Thyroid gland (tissue), 4 donors: ENCODE measurements around the gene B4GALT6. TPM values are rescaled to one million over a fixed set of nuclear protein-coding genes. Genes with fewer than 3 reads are reported as not detected.

Experiments
- DNase-seq, 2 donors: peaks; one replicate each; pipeline ENCODE4 v3.0.0-alpha.2; 2019
- H3K27ac ChIP-seq, 3 donors: fragments of 200-600 bp; sonication (generic); 1 replicate in 2 of 3; 2 replicates in 1 of 3; pipeline ENCODE4 v1.5.1; 2016 to 2019; ENCODE audit warnings: mild to moderate bottlenecking in 1 of 3, moderate library complexity in 1 of 3
- H3K27me3 ChIP-seq: fragments of 200-600 bp; sonication (generic); one replicate; pipeline ENCODE4 v1.5.1; 2019
- H3K36me3 ChIP-seq, 2 donors: fragments of 200-600 bp; sonication (generic); one replicate each; pipeline ENCODE4 v1.5.1; 2016 to 2019
- H3K4me1 ChIP-seq, 2 donors: fragments of 200-600 bp; sonication (generic); one replicate each; pipeline ENCODE4 v1.5.1; 2017 to 2019
- H3K4me3 ChIP-seq, 3 donors: fragments of 200-600 bp; sonication (generic); replicated peaks in 1 of 3; 1 replicate in 2 of 3; 2 replicates in 1 of 3; pipeline ENCODE4 v1.5.1; 2016; ENCODE audit warnings: mild to moderate bottlenecking in 1 of 3
- H3K9me3 ChIP-seq: fragments of 200-600 bp; sonication (generic); one replicate; pipeline ENCODE4 v1.5.1; 2017
- POLR2A ChIP-seq, 2 donors: fragments of 450-650 bp; IDR thresholded peaks; one replicate each; pipeline ENCODE4 v1.6.1; 2017; ENCODE audit warnings: antibody characterized with exemption in 2 of 2, mild to moderate bottlenecking in 2 of 2, moderate library complexity in 1 of 2
- WGBS, 2 donors: methylation state at CpG; one replicate each; pipeline ENCODE4 v1.1.5; 2017; 5-methylcytosine and 5-hydroxymethylcytosine counted together
- intact Hi-C: fragments of 100-400 bp; cut with DNase I; formaldehyde crosslinking; loops from one replicate; pipeline ENCODE4 v1.15.1; 2023
- total RNA-seq, 4 donors: library from RNA; depleted of rRNA; stranded (reverse); fragments of >200 nt; gene quantifications; one replicate each; pipeline ENCODE4 v1.2.3, GENCODE V29; 2016
- TF ChIP-seq, protein P1 (sequence below), 6 experiments: fragments of 200-600 bp in 3 of 6; fragments of 450-650 bp in 3 of 6; sonication (generic) in 3 of 6; IDR thresholded peaks; one replicate each; pipeline ENCODE4 v1.5.1; 2016 to 2019; ENCODE audit warnings: antibody characterized with exemption in 6 of 6, mild to moderate bottlenecking in 2 of 6, inconsistent platforms in 1 of 6, moderate library complexity in 1 of 6

B4GALT6 gene
- total RNA-seq, 4 donors from 2014 or later: 1.3 to 2.6 (median 2.5) TPM

GRCh38 chr18:31688606-31689005, 4.2 kb upstream of the B4GALT6 start:
- H3K4me3 ChIP-seq: no peak overlapping the region
- intact Hi-C loops: no loop called here
- H3K9me3 ChIP-seq: no peaks in the 10 kb centered on the region
- H3K27me3 ChIP-seq: no peaks in the 10 kb centered on the region
- WGBS, 2 donors: 39 to 72% methylated on average over 2 of the region's 2 CpGs
- no peak overlapping the region for H3K27ac ChIP-seq
- H3K36me3 ChIP-seq: no peaks in the 10 kb centered on the region
- DNase-seq: no peak
- no peak for TF ChIP-seq POLR2A (IDR thresholded peaks at IDR 0.05)
- TF ChIP-seq, protein P1, sequence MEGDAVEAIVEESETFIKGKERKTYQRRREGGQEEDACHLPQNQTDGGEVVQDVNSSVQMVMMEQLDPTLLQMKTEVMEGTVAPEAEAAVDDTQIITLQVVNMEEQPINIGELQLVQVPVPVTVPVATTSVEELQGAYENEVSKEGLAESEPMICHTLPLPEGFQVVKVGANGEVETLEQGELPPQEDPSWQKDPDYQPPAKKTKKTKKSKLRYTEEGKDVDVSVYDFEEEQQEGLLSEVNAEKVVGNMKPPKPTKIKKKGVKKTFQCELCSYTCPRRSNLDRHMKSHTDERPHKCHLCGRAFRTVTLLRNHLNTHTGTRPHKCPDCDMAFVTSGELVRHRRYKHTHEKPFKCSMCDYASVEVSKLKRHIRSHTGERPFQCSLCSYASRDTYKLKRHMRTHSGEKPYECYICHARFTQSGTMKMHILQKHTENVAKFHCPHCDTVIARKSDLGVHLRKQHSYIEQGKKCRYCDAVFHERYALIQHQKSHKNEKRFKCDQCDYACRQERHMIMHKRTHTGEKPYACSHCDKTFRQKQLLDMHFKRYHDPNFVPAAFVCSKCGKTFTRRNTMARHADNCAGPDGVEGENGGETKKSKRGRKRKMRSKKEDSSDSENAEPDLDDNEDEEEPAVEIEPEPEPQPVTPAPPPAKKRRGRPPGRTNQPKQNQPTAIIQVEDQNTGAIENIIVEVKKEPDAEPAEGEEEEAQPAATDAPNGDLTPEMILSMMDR (IDR thresholded peaks at IDR 0.05): no peak
- peaks cover 4 to 11% of the 10 kb centered on the region in 2 donors for H3K4me1 ChIP-seq

DNA sequence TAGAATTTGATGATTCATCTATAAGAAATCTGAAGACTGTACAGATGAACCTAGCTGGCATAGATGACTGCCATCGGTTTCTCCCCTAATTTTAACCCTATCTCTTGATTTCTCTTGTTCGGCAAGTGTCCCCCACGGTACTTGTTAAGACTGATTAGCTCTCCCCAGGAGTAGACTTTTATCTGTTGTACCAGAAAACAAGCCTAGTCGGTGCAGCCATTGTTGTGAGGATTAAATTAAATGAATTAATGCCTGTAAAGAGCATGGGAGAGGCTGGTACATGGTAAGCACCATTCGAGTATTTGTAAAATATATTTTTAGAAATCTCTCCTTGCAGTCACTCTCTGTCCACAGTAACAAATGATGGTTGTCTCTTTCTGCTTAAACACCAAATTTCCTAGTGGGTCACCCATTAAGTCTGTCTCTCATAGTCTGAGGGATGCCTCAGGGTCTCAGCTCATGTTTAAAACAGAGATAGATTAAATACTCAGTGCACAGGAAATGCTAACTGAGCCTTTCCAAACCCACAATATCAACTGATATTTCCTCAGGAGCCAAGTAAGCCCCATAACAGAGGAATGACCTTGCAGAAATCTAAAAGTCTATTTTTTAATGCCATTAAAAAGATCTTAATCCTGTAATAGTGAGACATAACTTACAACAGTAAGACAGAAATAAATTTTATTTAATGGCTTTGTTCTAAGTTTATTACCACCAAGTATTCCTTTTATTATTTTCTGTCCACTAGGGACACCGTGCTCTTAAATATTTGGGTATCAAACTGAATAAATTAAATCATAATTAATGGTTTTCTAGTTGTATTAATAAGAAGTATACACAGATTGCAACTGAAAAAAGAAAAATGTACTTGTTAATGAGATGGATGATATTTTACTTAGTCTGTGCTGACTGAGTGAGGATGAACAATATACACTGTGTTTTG, 2.9 kb upstream of the B4GALT6 start:
- Histone ChIP-seq H3K36me3 (no peaks in the 10 kb centered on the region), H3K4me1 (peaks cover 4 to 11% of the 10 kb centered on the region in 2 donors), H3K4me3 (no peak overlapping the region), H3K27ac (no peak overlapping the region), H3K9me3 (no peaks in the 10 kb centered on the region), H3K27me3 (no peaks in the 10 kb centered on the region)
- TF ChIP-seq, protein P1 (IDR thresholded peaks at IDR 0.05): peak in 1 of 6 experiments; percentile 5
- TF ChIP-seq POLR2A (IDR thresholded peaks at IDR 0.05): no peak
- 69 to 80% methylated on average over 6 of the region's 6 CpGs for WGBS, 2 donors
- intact Hi-C loops: no loop called here
- DNase-seq: no peak

DNA sequence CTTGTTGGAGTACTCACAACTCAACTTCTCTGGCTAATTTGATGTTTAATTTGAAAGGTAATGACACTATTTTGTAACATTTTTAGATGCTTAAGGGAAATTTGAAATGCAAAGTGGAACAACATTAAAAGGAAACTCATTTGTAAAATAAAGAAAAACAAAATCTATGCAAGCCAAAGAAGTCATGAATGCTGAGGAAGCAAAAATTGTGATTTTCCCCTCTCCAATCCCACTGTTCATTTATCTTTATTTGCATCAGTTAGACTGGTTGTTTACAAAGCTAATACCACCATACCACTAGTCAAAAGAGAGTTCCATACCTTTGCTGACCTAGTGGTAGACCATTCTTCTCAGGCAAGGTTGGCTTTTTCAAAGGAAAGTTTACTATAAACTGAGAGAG, 2.2 kb upstream of the B4GALT6 start:
- H3K9me3 ChIP-seq: no peaks in the 10 kb centered on the region
- peaks cover 4 to 11% of the 10 kb centered on the region in 2 donors for H3K4me1 ChIP-seq
- no peaks in the 10 kb centered on the region for H3K36me3 ChIP-seq
- TF ChIP-seq, protein P1 (IDR thresholded peaks at IDR 0.05): no peak
- TF ChIP-seq POLR2A (IDR thresholded peaks at IDR 0.05): no peak
- no peak overlapping the region for H3K27ac ChIP-seq
- DNase-seq: no peak
- H3K4me3 ChIP-seq: no peak overlapping the region
- intact Hi-C loops: no loop called here
- H3K27me3 ChIP-seq: no peaks in the 10 kb centered on the region

DNA sequence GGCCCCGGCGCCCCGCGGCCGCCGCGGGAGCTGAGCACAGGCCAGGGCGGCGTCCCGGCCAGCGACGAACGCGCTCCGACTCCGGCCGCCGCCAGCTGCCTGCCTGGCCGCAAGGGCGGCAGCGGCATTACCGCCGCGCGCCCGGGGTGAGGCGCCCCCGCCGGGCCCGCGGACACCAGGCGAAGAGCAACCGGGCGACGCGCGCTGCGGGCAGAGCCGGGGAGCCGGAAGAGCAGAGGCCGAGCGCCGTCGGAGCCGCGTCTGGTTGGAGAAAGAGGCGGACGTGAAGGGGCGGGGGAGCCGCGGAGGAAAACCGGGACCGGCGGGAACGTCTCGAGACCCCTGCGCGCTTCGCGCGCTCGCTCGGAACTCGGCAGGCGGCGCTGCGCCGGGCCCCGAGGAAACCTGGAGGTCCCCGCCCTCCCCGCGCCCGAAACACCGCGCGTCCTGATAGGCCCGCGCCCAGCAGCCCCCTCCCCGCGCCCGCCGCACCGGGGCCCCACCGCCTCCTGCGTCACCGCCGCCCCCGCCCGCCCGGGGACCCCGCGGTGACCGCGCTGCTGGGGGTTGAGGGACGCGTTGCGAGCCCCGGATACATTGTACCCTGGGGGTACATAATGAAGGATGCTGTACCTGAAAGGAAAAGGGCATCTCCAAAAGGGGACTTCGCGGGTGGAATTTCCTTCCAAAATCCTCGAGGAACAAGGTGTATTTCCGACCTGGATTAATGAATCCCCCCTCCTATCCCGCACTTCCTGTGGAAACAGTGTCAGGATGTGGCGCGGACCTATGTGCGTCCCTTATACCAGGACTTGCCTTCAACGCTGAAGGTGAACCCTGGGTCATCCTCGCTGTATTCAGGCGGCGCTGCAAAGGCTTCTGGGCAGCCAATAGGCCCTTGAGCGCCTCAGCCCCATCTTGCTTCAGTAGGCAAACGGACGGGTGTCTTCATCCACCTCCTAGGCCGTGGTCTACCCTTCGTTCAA, 1.0 kb upstream of the B4GALT6 start:
- 3 to 8% methylated on average over 16 to 52 of the region's 115 CpGs for WGBS, 2 donors
- H3K27ac ChIP-seq: no peak overlapping the region
- H3K9me3 ChIP-seq: no peaks in the 10 kb centered on the region
- DNase-seq: peak; percentile 56 to 68
- no peaks in the 10 kb centered on the region for H3K27me3 ChIP-seq
- no peaks in the 10 kb centered on the region for H3K36me3 ChIP-seq
- intact Hi-C loops: no loop called here
- peaks cover 4 to 11% of the 10 kb centered on the region in 2 donors for H3K4me1 ChIP-seq
- peak in 1 of 2 donors; percentile 35 for TF ChIP-seq POLR2A (IDR thresholded peaks at IDR 0.05)
- TF ChIP-seq, protein P1 (IDR thresholded peaks at IDR 0.05): peak in 3 of 6 experiments; percentile 16 to 52 (median 35)
- H3K4me3 ChIP-seq: peak overlapping the region; percentile 22 to 47 (median 42)
